Non-pigmented ciliary epithelial cell (primary cell): Measurements from ENCODE around the gene MRGPRD.

Source experiments
- DNase-seq: peaks from one replicate; pipeline ENCODE4 v3.0.0-alpha.2; 2010; ENCODE audit warnings: low read depth

Gene MRGPRD

DNA sequence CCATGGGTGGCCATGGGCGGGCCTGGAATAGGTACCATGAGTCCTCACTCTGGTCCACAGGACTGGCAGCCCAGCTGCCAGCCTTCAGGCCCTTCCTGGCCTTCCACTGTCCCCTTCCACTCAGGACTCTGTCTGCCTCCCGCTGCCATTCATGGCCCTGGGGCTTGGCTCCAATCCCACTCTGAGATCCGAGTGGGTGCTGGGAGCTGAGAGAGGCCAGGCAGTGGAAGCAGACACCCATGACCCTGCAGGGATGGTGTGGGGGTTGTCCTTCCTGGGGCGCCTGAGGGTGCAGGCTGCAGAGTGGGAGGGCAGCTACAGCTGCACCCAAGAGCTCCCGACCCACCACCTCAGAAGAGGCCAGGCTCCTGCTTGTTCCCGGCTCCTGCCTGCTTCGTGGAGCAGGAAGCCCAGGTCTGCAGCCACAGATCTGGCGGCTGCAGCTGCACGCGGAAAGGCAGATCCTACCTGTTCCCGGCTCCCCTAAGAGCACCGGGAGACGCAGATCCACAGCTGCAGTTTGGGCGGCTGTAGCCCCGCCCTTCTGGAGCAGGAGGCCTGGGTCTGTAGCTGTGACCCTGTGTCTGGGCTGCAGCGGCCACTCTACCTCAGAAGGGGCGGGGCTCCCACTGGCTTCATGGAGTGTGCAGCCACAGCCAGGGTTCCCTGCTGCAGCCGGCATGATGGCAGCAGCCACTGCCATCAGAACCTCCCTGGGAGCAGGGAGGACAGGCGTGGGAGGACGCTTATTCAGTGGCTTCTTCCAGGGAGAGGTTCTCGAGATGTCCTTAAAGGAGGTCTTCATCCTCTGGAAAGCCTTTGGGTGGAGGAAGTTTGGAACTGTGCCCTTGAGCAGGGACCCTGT lies 49.6 kb downstream of the MRGPRD start:
- no peak for DNase-seq
